GM19238 (cell line): ENCODE data around the gene PLEKHA3.
"Not testable (repeated sequence)": the region's sequence is repeated elsewhere in the genome, so short reads cannot be mapped to it uniquely, and the experiment has no call there.

ENCODE experiments used
- DNase-seq: peaks from one replicate; pipeline ENCODE4 v3.0.0; 2011; ENCODE audit warnings: low spot score; ENCODE audit not compliant: insufficient read length

The PLEKHA3 gene

DNA sequence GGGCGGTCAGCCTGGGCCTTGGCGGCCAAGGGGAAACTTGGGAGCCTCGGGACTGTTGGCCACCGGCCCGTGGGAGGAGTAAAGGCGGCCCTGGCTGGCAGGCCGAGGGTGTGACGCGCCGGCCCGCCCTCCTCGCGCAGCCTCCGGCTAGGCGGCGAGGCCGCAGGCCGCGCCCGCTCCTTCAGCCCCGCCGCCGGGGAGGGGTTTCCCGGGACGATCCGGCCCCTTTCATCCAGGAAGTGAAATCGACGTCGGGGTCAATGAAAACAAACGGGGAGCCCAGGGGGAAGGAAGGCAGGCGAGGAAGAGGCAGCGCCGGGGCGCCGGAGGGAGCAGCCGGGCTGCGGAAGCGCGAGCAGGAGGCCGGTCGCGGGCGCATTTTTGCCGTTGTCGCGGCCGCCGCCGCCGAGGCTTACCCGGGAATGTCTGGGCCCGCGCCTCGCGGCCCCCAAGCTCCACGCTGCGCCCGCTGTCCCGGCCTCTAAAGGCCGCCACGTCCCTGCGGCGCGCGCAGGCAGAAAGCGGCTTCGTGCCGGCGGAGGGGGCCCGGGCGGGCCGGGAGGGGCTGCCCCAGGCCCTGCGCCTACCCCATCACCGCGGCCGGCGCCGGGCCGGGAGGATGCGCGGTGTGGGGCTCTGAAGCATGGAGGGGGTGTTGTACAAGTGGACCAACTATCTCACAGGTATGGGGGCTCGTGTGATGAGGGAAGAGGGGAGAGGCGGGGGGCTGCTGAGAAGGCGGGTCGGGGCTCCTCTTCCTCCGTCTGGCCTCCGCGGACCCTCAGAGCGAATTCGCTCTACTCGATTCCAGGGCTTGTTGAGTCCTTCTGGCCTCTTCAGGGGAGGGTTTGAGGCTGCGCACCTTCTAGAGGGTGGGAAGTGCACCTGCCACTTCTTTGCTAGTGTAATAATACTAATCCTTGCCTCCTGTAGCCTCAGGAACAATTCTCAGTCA is at the start of gene PLEKHA3:
Gene PLEKHA3 (plus strand): TSS at position 231 of the 955 bp plus-strand sequence. CDS start 413 bp downstream, at position 644.
- peak; percentile 75 for DNase-seq

GRCh38 chr2:178436662-178437061 is 43.6 kb upstream of the PLEKHA3 start:
- no peak for DNase-seq

DNA sequence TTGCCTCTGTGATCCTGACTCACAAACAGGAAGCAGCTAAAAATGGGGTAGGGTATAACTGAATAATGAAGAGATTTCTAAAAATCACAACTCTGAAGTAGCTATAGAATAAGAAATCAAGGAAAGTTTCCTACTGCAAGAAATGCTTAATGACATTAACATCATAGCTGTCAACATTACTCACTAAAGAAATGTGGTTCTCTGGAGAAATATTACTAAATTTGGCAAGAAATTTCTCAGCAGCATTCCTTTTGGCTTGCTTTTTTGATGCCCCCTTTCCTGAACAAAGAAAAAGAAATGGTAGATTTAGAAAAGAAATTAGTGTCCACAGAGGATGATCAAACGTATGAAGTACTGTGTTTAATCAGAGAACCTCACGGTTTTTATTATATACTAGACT is 38.8 kb upstream of the PLEKHA3 start:
- no peak for DNase-seq

DNA sequence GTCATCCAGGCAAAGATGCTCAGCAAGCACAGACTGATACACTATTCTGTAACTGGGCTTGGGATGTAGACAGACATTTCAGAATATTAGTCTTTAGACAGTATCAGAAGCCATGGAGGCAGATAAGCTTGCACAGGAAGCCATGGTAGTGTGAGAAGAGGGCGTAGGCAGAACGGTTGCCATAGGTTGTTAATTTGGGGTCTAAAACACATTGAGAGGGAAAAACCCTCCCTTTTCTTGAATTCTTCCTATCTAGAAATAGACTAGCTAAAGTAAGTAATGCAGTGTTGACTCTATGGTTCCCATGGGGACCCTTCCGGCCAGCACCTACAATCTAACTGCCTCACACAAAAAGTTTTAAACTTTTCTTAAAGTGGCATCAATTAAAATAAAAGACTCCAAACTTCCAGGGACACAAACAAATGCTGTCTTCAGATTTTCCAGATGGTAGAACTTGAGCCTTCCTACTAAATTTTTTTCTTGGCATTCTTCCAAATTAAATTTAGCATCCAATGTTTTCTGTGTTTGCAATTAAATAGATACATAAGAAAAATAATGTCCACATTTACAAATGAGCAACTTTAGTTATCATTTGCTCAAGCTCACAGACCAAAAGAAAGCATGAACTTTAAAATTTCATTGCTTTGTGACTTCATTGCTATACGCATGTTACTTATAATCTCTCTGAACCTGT is 31.1 kb upstream of the PLEKHA3 start:
- no peak for DNase-seq

DNA sequence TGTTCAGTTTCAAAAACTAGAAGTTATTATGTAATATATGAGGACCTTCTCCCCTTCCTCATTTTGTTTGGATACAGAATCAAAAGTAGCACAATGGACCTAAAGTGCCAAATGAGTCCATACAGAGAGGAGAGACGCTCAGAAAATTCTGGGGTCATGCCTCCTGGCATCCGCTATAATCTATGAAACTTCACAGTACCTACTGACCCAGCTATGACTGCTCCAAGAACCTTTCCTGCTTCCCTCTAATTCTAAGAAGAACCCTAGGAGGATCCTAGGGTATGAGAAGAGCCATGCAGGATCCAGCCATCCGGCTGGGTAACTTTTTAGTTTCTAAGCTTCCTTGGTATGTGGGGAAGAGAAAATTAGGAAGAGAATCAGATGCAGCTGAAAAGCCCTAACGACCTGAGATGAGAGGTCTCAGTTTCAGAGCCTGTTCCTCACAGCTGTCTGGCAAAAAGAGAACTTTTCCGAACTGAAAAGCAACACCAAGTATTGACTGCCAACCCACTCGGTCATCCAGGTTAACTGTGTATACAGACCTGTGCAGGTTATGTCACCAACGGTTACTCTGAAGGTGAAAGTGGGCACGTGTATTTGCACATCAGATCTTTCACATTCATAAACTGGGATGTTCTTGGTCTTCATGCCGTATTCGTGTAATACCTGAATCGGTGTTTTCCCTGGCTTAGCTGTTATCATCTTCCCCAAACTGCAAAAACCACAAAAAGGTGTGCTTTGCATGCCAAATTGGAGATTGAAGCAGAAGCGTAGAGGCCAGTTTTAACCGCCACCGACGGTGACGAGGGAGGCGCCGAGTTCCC is 30.3 kb upstream of the PLEKHA3 start:
- DNase-seq, result no peak

GRCh38 chr2:178450524-178450773 is 29.8 kb upstream of the PLEKHA3 start:
- DNase-seq, result peak; percentile 60

GRCh38 chr2:178450774-178451525 is 29.3 kb upstream of the PLEKHA3 start, which contains the start of the genes PJVK and PRKRA:
Gene PJVK, plus strand, starts transcription at chr2:178451378. Its CDS starts 2,032 bp downstream, at chr2:178453410.
Gene PRKRA, minus strand, starts transcription at chr2:178451175. Its CDS starts 145 bp downstream, at chr2:178451030.
- peak; percentile 85 for DNase-seq

- no peak for DNase-seq
Measured at GRCh38 chr2:178452334-178452733, 27.9 kb upstream of the PLEKHA3 start.

- no peak for DNase-seq
Measured at GRCh38 chr2:178452870-178453269, 27.4 kb upstream of the PLEKHA3 start.

DNA sequence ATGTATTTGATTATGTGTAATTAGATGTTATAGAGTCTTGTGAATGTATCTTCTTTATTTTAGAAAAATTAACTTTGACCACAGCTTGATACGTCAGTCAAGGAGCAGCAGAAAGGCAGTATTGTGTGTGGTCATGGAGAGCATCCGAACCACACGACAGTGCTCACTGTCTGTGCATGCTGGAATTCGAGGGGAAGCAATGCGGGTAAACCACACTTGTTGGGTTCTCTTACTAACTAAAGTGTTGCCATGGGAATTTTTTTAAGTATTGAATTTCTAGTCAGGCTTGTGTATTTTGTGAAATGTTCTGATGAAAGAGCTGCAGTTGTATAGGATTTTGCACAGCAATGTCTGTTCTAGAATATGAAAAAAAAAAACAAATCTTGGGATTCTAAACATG is 24.3 kb upstream of the PLEKHA3 start:
- no peak for DNase-seq

DNA sequence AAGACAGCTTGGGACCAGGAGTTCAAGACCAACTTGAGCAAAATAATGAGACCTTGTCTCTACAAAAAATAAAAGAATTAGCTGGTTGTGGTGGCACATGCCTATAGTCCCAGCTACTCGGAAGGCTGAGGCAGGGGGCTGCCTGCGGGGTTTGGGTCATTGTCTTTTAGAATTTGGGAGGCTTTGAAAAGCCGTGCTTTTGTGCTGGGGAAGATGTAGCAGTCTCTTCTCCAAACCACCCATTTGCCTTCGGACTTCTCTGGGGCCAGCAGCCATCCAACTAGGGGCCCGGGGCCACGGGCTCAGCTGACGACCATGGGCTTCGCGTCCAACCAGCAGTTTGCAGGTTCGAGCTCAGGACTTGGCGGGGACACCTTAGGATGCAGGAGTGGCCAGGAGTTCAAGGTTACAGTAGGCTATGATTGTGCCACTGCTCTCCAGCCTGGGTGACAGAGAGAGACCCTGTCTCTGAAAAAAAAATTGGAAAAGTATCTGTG is 22.8 kb upstream of the PLEKHA3 start:
- DNase-seq, result no peak

- DNase-seq, result no peak
Measured at GRCh38 chr2:178469219-178469849, 10.9 kb upstream of the PLEKHA3 start.

- DNase-seq, result not testable (repeated sequence)
Measured at GRCh38 chr2:178471313-178471712, 8.9 kb upstream of the PLEKHA3 start.

DNA sequence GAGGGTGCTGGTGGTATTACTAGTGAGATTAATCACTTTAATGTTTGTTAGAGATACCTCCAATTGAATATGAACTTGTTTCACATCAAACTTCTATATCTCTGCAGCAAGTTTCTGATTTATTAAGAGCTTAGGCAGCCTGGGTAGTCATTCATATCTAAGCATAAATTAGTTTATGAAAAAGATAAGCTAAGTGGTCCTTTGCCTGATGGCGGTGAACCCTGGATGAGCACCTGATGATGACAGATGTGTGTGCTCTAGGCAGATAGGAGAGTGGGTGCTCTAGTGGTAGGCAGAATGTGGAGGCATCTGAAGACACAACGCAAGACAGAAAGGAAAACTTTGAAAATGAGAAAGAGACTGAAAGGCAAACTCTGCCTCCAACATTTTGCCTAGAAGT is 6.9 kb upstream of the PLEKHA3 start:
- DNase-seq, result no peak

- no peak for DNase-seq
Measured at GRCh38 chr2:178473931-178474330, 6.3 kb upstream of the PLEKHA3 start.

DNA sequence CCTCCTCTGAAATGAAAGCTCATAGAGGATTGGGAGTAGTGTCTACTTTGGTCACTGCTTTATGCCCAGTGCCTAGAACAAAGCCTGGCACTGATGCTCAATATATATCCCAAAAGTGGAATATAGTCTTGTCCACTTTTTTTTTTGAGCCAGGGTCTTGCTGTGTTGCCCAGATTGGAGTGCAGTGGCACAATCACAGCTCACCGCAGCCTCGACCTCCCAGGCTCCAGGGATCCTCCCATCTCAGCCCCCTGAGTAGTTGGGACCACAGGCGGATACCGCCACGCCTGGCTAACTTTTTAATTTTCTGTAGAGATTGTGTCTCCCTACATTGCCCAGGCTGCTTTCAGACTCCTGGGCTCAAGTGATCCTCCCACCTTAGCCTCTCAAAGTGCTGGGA is 5.7 kb upstream of the PLEKHA3 start:
- DNase-seq, result no peak

DNA sequence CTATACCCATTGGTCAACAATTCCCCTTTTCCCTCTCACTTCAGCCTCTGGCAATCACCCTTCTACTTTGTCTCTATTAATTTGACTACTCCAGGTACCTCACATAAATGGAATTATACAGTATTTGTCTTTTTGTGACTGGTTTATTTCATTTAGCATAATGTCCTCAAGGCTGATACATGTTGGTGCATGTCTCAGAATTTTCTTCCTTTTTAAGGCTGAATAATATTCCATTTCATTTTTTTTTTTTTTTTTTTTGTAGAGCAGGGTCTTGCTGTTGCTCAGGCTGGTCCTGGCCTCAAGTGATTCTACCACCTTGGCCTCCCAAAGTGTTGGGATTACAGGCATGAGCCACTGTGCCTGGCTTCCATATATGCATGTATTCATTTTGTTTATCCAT is 3.8 kb upstream of the PLEKHA3 start:
- DNase-seq, result no peak

GRCh38 chr2:178477443-178478129 is 2.7 kb upstream of the PLEKHA3 start:
- no peak for DNase-seq

DNA sequence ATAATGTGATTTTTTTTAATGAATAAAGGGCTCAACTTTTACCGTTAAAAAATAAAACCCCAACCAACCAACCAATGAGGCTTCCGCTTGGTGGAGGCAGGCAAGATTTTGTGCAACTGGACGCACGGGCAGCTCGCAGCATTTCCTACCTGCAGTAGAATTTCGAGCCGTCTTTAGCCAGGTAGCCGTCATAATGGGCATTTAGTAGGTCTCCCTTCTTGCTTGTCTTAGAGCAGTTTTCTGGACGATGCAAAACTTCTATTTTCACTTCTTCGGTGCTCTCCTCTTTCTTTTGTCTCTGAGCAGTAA is 2.2 kb upstream of the PLEKHA3 start:
- no peak for DNase-seq
